HG02981 (cell line): ENCODE results near the gene TMEM212.
"Not testable (repeated sequence)": the region's sequence is repeated elsewhere in the genome, so short reads cannot be mapped to it uniquely, and the experiment has no call there.

ENCODE experiments used
- ATAC-seq: cut with Tn5 transposase; IDR thresholded peaks from one replicate; pipeline ENCODE4 v1.9.1; 2021; ENCODE audit warnings: mild to moderate bottlenecking, moderate library complexity; ENCODE audit not compliant: unreplicated experiment

The TMEM212 gene

GRCh38 chr3:171883893-171884279 lies 40.7 kb downstream of the TMEM212 start:
- ATAC-seq: no peak

GRCh38 chr3:171888466-171888865 lies 45.3 kb downstream of the TMEM212 start:
- ATAC-seq: no peak

- ATAC-seq: no peak
Observed at GRCh38 chr3:171890398-171890797, 47.2 kb downstream of the TMEM212 start.

GRCh38 chr3:171892457-171892856 lies 49.3 kb downstream of the TMEM212 start:
- no peak for ATAC-seq

- no peak for ATAC-seq
Observed at GRCh38 chr3:171895291-171895690, 52.1 kb downstream of the TMEM212 start.

- no peak for ATAC-seq
Observed at GRCh38 chr3:171895900-171896299, 52.8 kb downstream of the TMEM212 start.

GRCh38 chr3:171896316-171896715 lies 53.2 kb downstream of the TMEM212 start:
- no peak for ATAC-seq

- no peak for ATAC-seq
Observed at GRCh38 chr3:171898192-171898591, 55.0 kb downstream of the TMEM212 start.

- no peak for ATAC-seq
Observed at GRCh38 chr3:171900446-171900845, 57.3 kb downstream of the TMEM212 start.

GRCh38 chr3:171901615-171902312 lies 58.6 kb downstream of the TMEM212 start:
- no peak for ATAC-seq

GRCh38 chr3:171904829-171905228 lies 61.7 kb downstream of the TMEM212 start:
- ATAC-seq: no peak

- not testable (repeated sequence) for ATAC-seq
Observed at GRCh38 chr3:171906503-171906902, 63.4 kb downstream of the TMEM212 start.

- ATAC-seq: no peak
Observed at GRCh38 chr3:171906951-171907676, 64.0 kb downstream of the TMEM212 start.

GRCh38 chr3:171907761-171908160 lies 64.6 kb downstream of the TMEM212 start:
- ATAC-seq: no peak

GRCh38 chr3:171908731-171909130 lies 65.6 kb downstream of the TMEM212 start:
- ATAC-seq: no peak
